Left hindlimb (tissue), 1 donor: ENCODE data around the gene NCF2.

Experiments used
- DNase-seq: peaks from one replicate; pipeline ENCODE4 v3.0.0-alpha.2; 2018

Gene NCF2

GRCh38 chr1:183611021-183611420 is 20.8 kb upstream of the NCF2 start:
- DNase-seq, result no peak

GRCh38 chr1:183609759-183610452 is 19.6 kb upstream of the NCF2 start:
- DNase-seq, result no peak

- no peak for DNase-seq
These were observed 19.1 kb upstream of the NCF2 start for GRCh38 chr1:183609313-183609712.

- DNase-seq, result no peak
These were observed 17.2 kb upstream of the NCF2 start for GRCh38 chr1:183607322-183607980.

- no peak for DNase-seq
These were observed 15.6 kb upstream of the NCF2 start for GRCh38 chr1:183605904-183606303.

- DNase-seq, result no peak
These were observed 14.6 kb upstream of the NCF2 start for GRCh38 chr1:183604815-183605214.

- no peak for DNase-seq
These were observed 14.0 kb upstream of the NCF2 start for GRCh38 chr1:183604038-183604808.

GRCh38 chr1:183602510-183602909 is 12.3 kb upstream of the NCF2 start:
- DNase-seq, result no peak

GRCh38 chr1:183600634-183601033 is 10.4 kb upstream of the NCF2 start:
- DNase-seq, result no peak

- no peak for DNase-seq
These were observed 9.9 kb upstream of the NCF2 start for GRCh38 chr1:183600136-183600535.

- DNase-seq, result no peak
These were observed 8.1 kb upstream of the NCF2 start for GRCh38 chr1:183598386-183598785.

- DNase-seq, result no peak
These were observed 7.5 kb upstream of the NCF2 start for GRCh38 chr1:183597656-183598347.

GRCh38 chr1:183596500-183596899 is 6.2 kb upstream of the NCF2 start:
- no peak for DNase-seq

GRCh38 chr1:183595537-183595936 is 5.3 kb upstream of the NCF2 start:
- DNase-seq, result no peak

- DNase-seq, result no peak
These were observed 3.1 kb upstream of the NCF2 start for GRCh38 chr1:183593356-183593755.

- DNase-seq, result no peak
These were observed 2.5 kb upstream of the NCF2 start for GRCh38 chr1:183592733-183593132.

GRCh38 chr1:183589874-183590243 is 400 bp downstream of the NCF2 start:
- DNase-seq, result no peak

GRCh38 chr1:183589384-183589783 is 875 bp downstream of the NCF2 start:
- DNase-seq, result no peak

GRCh38 chr1:183588827-183589226 is 1.4 kb downstream of the NCF2 start:
- no peak for DNase-seq

GRCh38 chr1:183586926-183587325 is 3.3 kb downstream of the NCF2 start:
- DNase-seq, result no peak

- no peak for DNase-seq
These were observed 3.8 kb downstream of the NCF2 start for GRCh38 chr1:183586455-183586854.

- DNase-seq, result no peak
These were observed 5.2 kb downstream of the NCF2 start for GRCh38 chr1:183585038-183585437.

GRCh38 chr1:183584147-183584546 is 6.1 kb downstream of the NCF2 start:
- no peak for DNase-seq
